Stomach (tissue), 9 donors: ENCODE measurements around the gene KLHDC9. TPM values are rescaled to one million over a fixed set of nuclear protein-coding genes. Genes with fewer than 3 reads are reported as not detected.

Experiments used
- DNase-seq, 2 donors: peaks; one replicate each; pipeline versions ENCODE4 v3.0.0 to v3.0.0-alpha.2; 2013 to 2019
- H3K27ac ChIP-seq, 5 donors: fragments of 200-600 bp in 4 of 5; sonication (generic) in 4 of 5; one replicate each; pipeline ENCODE4 v1.5.1; 2013 to 2019; ENCODE audit warnings: mild to moderate bottlenecking in 1 of 5, moderate library complexity in 1 of 5
- H3K27me3 ChIP-seq, 3 donors: fragments of 200-600 bp; sonication (generic); one replicate each; pipeline ENCODE4 v1.5.1; 2017 to 2019; ENCODE audit warnings: mixed run types in 1 of 3
- H3K36me3 ChIP-seq, 4 donors: fragments of 200-600 bp; sonication (generic); 1 replicate in 3 of 4; 2 replicates in 1 of 4; pipeline ENCODE4 v1.5.1; 2016 to 2019
- H3K4me1 ChIP-seq, 4 donors: fragments of 200-600 bp; sonication (generic); one replicate each; pipeline ENCODE4 v1.5.1; 2016 to 2019
- H3K4me3 ChIP-seq, 4 donors: fragments of 200-600 bp; sonication (generic) in 3 of 4; one replicate each; pipeline ENCODE4 v1.5.1; 2016 to 2019; ENCODE audit warnings: mild to moderate bottlenecking in 1 of 4
- H3K9me3 ChIP-seq, 4 donors: fragments of 200-600 bp; sonication (generic); one replicate each; pipeline ENCODE4 v1.5.1; 2016 to 2019
- CTCF ChIP-seq, 7 experiments: fragments of 450-650 bp in 4 of 7; fragments of 200-600 bp in 3 of 7; sonication (generic) in 3 of 7; IDR thresholded peaks; one replicate each; pipeline ENCODE4 v1.5.1; 2016 to 2019; ENCODE audit warnings: antibody characterized with exemption in 7 of 7, control low read depth in 2 of 7, mild to moderate bottlenecking in 1 of 7
- EP300 ChIP-seq: sonication (generic); formaldehyde crosslinking; IDR thresholded peaks from one replicate; pipeline ENCODE4 v1.6.1; 2017; ENCODE audit warnings: antibody characterized with exemption
- POLR2A ChIP-seq, 4 donors: fragments of 450-650 bp; IDR thresholded peaks; one replicate each; pipeline ENCODE4 v1.6.1; 2016; ENCODE audit warnings: antibody characterized with exemption in 4 of 4, control low read depth in 2 of 4, mild to moderate bottlenecking in 1 of 4, moderate library complexity in 1 of 4
- POLR2AphosphoS5 ChIP-seq, 3 donors: sonication (generic); formaldehyde crosslinking; IDR thresholded peaks; one replicate each; pipeline ENCODE4 v1.6.1; 2016; ENCODE audit warnings: antibody characterized with exemption in 3 of 3
- WGBS, 5 donors: extraction: QIAGEN DNeasy Blood & Tissue Kit in 3 of 5; methylation state at CpG; one replicate each; pipeline versions ENCODE4 v1.1.5 to v1.1.7; 2013 to 2018; 5-methylcytosine and 5-hydroxymethylcytosine counted together
- intact Hi-C: fragments of 100-400 bp; cut with DNase I; formaldehyde crosslinking; loops from one replicate; pipeline ENCODE4 v1.15.1; 2023; ENCODE audit warnings: low total_unique reads
- polyA plus RNA-seq, 3 donors: library from polyadenylated mRNA; stranded (reverse); fragments of 200-250 nt; gene quantifications; one replicate each; pipeline ENCODE4 v1.2.3, GENCODE V29; 2013
- total RNA-seq, 5 donors: library from RNA; depleted of rRNA; stranded (reverse); fragments of >200 nt; gene quantifications; one replicate each; pipeline versions ENCODE4 v1.1.0 to v1.2.3, GENCODE V29; 2014 to 2016
- donor health status: healthy with polysubstance abuse.
- donor health status: Bipolar disorder and iron deficiency.
- donor health status: healthy.

The KLHDC9 gene
- total and polyA plus RNA-seq, 8 donors, result 1.3 to 41.4 (median 5.0) TPM

- Histone ChIP-seq H3K4me1 (peaks cover 0 to 9% (median 4%) of the 10 kb centered on the region in 4 donors), H3K27me3 (peaks cover 0 to 4% (median 0%) of the 10 kb centered on the region in 3 donors), H3K4me3 (no peak overlapping the region), H3K9me3 (no peaks in the 10 kb centered on the region), H3K27ac (no peak overlapping the region), H3K36me3 (peaks cover 0 to 41% (median 13%) of the 10 kb centered on the region in 4 donors)
- intact Hi-C loops, result no loop called here
- 81 to 100% (median 84%) methylated on average over 1 to 9 of the region's 9 CpGs for WGBS, 5 donors
- TF ChIP-seq EP300, result no peak
- no peak for TF ChIP-seq CTCF (IDR thresholded peaks at IDR 0.05)
- TF ChIP-seq POLR2AphosphoS5 (IDR thresholded peaks at IDR 0.05), result no peak
- no peak for TF ChIP-seq POLR2A (IDR thresholded peaks at IDR 0.05)
- DNase-seq, result no peak
Measured at GRCh38 chr1:161077426-161077825, 20.7 kb upstream of the KLHDC9 start.

- DNase-seq, result no peak
- TF ChIP-seq CTCF (IDR thresholded peaks at IDR 0.05) (no peak), POLR2A (IDR thresholded peaks at IDR 0.05) (no peak), EP300 (no peak), POLR2AphosphoS5 (IDR thresholded peaks at IDR 0.05) (no peak)
- H3K9me3 ChIP-seq, result no peaks in the 10 kb centered on the region
- H3K27ac ChIP-seq, result no peak overlapping the region
- H3K4me1 ChIP-seq, result peaks cover 0 to 30% (median 19%) of the 10 kb centered on the region in 4 donors
- H3K36me3 ChIP-seq, result peaks cover 0 to 26% (median 8%) of the 10 kb centered on the region in 4 donors
- no peak overlapping the region for H3K4me3 ChIP-seq
- intact Hi-C loops, result no loop called here
- WGBS, 5 donors, result 66 to 84% (median 75%) methylated on average over 27 to 41 of the region's 41 CpGs
- peaks cover 0 to 4% (median 0%) of the 10 kb centered on the region in 3 donors for H3K27me3 ChIP-seq
Measured at GRCh38 chr1:161079436-161080110, 18.6 kb upstream of the KLHDC9 start.

GRCh38 chr1:161080441-161081405 lies 17.4 kb upstream of the KLHDC9 start:
- DNase-seq, result no peak
- Histone ChIP-seq H3K4me1 (peaks cover 0 to 42% (median 26%) of the 10 kb centered on the region in 4 donors), H3K27me3 (peaks cover 0 to 4% (median 0%) of the 10 kb centered on the region in 3 donors), H3K9me3 (no peaks in the 10 kb centered on the region), H3K36me3 (peaks cover 0 to 22% (median 4%) of the 10 kb centered on the region in 4 donors), H3K27ac (peak overlapping the region in 2 of 5 donors; percentile 4 to 17), H3K4me3 (no peak overlapping the region)
- TF ChIP-seq EP300, result no peak
- no peak for TF ChIP-seq CTCF (IDR thresholded peaks at IDR 0.05)
- TF ChIP-seq POLR2A (IDR thresholded peaks at IDR 0.05), result no peak
- no peak for TF ChIP-seq POLR2AphosphoS5 (IDR thresholded peaks at IDR 0.05)
- intact Hi-C loops, result no loop called here
- WGBS, 5 donors, result 73 to 84% (median 78%) methylated on average over 5 of the region's 5 CpGs

GRCh38 chr1:161081519-161081918 lies 16.6 kb upstream of the KLHDC9 start:
- WGBS, 5 donors, result 74 to 96% (median 76%) methylated on average over 5 of the region's 5 CpGs
- H3K27me3 ChIP-seq, result peaks cover 0 to 4% (median 0%) of the 10 kb centered on the region in 3 donors
- no peak overlapping the region for H3K4me3 ChIP-seq
- peaks cover 0 to 17% (median under 1%) of the 10 kb centered on the region in 4 donors for H3K36me3 ChIP-seq
- intact Hi-C loops, result no loop called here
- DNase-seq, result no peak
- no peak for TF ChIP-seq POLR2AphosphoS5 (IDR thresholded peaks at IDR 0.05)
- TF ChIP-seq EP300, result no peak
- H3K27ac ChIP-seq, result peak overlapping the region in 1 of 5 donors; percentile 17
- H3K9me3 ChIP-seq, result no peaks in the 10 kb centered on the region
- peaks cover 0 to 48% (median 33%) of the 10 kb centered on the region in 4 donors for H3K4me1 ChIP-seq
